BJ (cell line): Measurements from ENCODE around the gene AP1M1. TPM values are rescaled to one million over a fixed set of nuclear protein-coding genes. Genes with fewer than 3 reads are reported as not detected.

Experiments
- CTCF ChIA-PET: fragments of 350-600 bp; formaldehyde crosslinking; extraction: SDS; loops from one replicate; lab custom pipeline; 2021; ENCODE audit warnings: antibody characterized with exemption, inconsistent platforms; lab: Yijun Ruan, JAX
- POLR2A ChIA-PET: fragments of 300-600 bp; sonication (Branson Sonifier 250); formaldehyde crosslinking; extraction: SDS; loops from one replicate; lab custom pipeline; 2021; ENCODE audit warnings: antibody characterized with exemption; lab: Charles Lee
- DNase-seq: peaks from one replicate; pipeline ENCODE4 v3.0.0-alpha.2; 2011; ENCODE audit warnings: low read depth
- H3K27me3 ChIP-seq: 2 replicates; pipeline ENCODE4 v1.6.0; 2011; ENCODE audit warnings: low read length; ENCODE audit not compliant: control insufficient read depth, insufficient read depth
- H3K36me3 ChIP-seq: 2 replicates; pipeline ENCODE4 v1.5.1; 2011; ENCODE audit warnings: low read length; ENCODE audit not compliant: control insufficient read depth, insufficient read depth
- H3K4me3 ChIP-seq: 2 replicates; pipeline ENCODE4 v1.5.1; 2011; ENCODE audit warnings: low read depth, mild to moderate bottlenecking, control low read depth, low read length
- CTCF ChIP-seq: IDR thresholded peaks from 2 replicates; pipeline ENCODE4 v1.5.1; 2011; ENCODE audit warnings: low read depth, mild to moderate bottlenecking, control low read depth, inconsistent platforms, low read length, moderate library complexity; ENCODE audit not compliant: insufficient read depth
- polyA plus RNA-seq: library from polyadenylated mRNA; depleted of rRNA; stranded (reverse); fragments of >200 nt; gene quantifications from 2 replicates; pipeline ENCODE4 v1.2.3, GENCODE V29; 2011

AP1M1 gene
- polyA plus RNA-seq, 1 experiment = 72.1 TPM

- H3K36me3 ChIP-seq = peaks cover 40% of the 10 kb centered on the region
- no peak overlapping the region for H3K4me3 ChIP-seq
- no peak for DNase-seq
- POLR2A ChIA-PET = no interaction called here
- CTCF ChIA-PET = interaction anchor here (1.1 kb wide), 1 partner anchor 159 kb away, joined by 3 read pairs; no protein-coding TSS in a partner anchor
- TF ChIP-seq CTCF = no peak
- no peaks in the 10 kb centered on the region for H3K27me3 ChIP-seq
Measured at GRCh38 chr19:16224293-16225045, 26.8 kb downstream of the AP1M1 start.

GRCh38 chr19:16225279-16226183 lies 27.8 kb downstream of the AP1M1 start:
- no peak for TF ChIP-seq CTCF
- Histone ChIP-seq H3K27me3 (no peaks in the 10 kb centered on the region), H3K36me3 (peaks cover 41% of the 10 kb centered on the region), H3K4me3 (no peak overlapping the region)
- no peak for DNase-seq
- ChIA-PET POLR2A (no interaction called here), CTCF (interaction anchor here (2.3 kb wide), 1 partner anchor 21 kb away, joined by 5 read pairs; no protein-coding TSS in a partner anchor)

GRCh38 chr19:16226184-16226591 lies 28.5 kb downstream of the AP1M1 start:
- DNase-seq = no peak
- H3K4me3 ChIP-seq = no peak overlapping the region
- CTCF ChIA-PET = interaction anchor here (2.3 kb wide), 1 partner anchor 21 kb away, joined by 5 read pairs; no protein-coding TSS in a partner anchor
- TF ChIP-seq CTCF = no peak
- no peaks in the 10 kb centered on the region for H3K27me3 ChIP-seq
- peaks cover 41% of the 10 kb centered on the region for H3K36me3 ChIP-seq
- POLR2A ChIA-PET = no interaction called here

- Histone ChIP-seq H3K27me3 (no peaks in the 10 kb centered on the region), H3K36me3 (peaks cover 45% of the 10 kb centered on the region)
- POLR2A ChIA-PET = no interaction called here
Measured at GRCh38 chr19:16226878-16227836, 29.4 kb downstream of the AP1M1 start.

More at GRCh38 chr19:16226878-16227836, 29.4 kb downstream of the AP1M1 start:
- CTCF ChIA-PET = interaction anchor here (2.3 kb wide), 1 partner anchor 20 kb away, joined by 5 read pairs; no protein-coding TSS in a partner anchor
- TF ChIP-seq CTCF = no peak
- H3K4me3 ChIP-seq = no peak overlapping the region
- no peak for DNase-seq
